Occipital lobe (tissue), 2 donors: ENCODE results near the gene MRAS. TPM values are rescaled to one million over a fixed set of nuclear protein-coding genes. Genes with fewer than 3 reads are reported as not detected.
A peak's percentile ranks its signal among the peaks of the same experiment; 100 is the strongest.

Experiments
- DNase-seq: peaks from one replicate; lab custom pipeline; 2025; lab: John Stamatoyannopoulos, UW
- total RNA-seq: library from RNA; depleted of rRNA; stranded (reverse); fragments of >200 nt; gene quantifications from one replicate; pipeline ENCODE4 v1.2.3, GENCODE V29; 2014

MRAS gene
- total RNA-seq, 1 donor from 2014 or later = 53.3 TPM

- no peak for DNase-seq
These were observed 7.9 kb upstream of the MRAS start for GRCh38 chr3:138340511-138340910.

- no peak for DNase-seq
These were observed 3.6 kb upstream of the MRAS start for GRCh38 chr3:138344754-138345153.

GRCh38 chr3:138348754-138349739 is 668 bp downstream of the MRAS start:
- no peak for DNase-seq

GRCh38 chr3:138349926-138350665 is 1.7 kb downstream of the MRAS start:
- DNase-seq = no peak

- DNase-seq = no peak
These were observed 2.8 kb downstream of the MRAS start for GRCh38 chr3:138351151-138351550.

GRCh38 chr3:138351916-138352550 is 3.7 kb downstream of the MRAS start:
- DNase-seq = no peak

GRCh38 chr3:138354376-138354775 is 6.0 kb downstream of the MRAS start:
- DNase-seq = no peak

- no peak for DNase-seq
These were observed 6.7 kb downstream of the MRAS start for GRCh38 chr3:138355071-138355470.

- no peak for DNase-seq
These were observed 8.5 kb downstream of the MRAS start for GRCh38 chr3:138356730-138357405.

GRCh38 chr3:138359148-138359918 is 11.0 kb downstream of the MRAS start:
- peak; percentile 12 for DNase-seq

GRCh38 chr3:138359919-138360868 is 11.8 kb downstream of the MRAS start:
- no peak for DNase-seq

- DNase-seq = no peak
These were observed 12.6 kb downstream of the MRAS start for GRCh38 chr3:138360869-138361525.

- no peak for DNase-seq
These were observed 13.2 kb downstream of the MRAS start for GRCh38 chr3:138361561-138361971.

GRCh38 chr3:138362538-138362937 is 14.2 kb downstream of the MRAS start:
- no peak for DNase-seq

GRCh38 chr3:138363322-138363721 is 14.9 kb downstream of the MRAS start:
- no peak for DNase-seq

GRCh38 chr3:138364356-138365252 is 16.2 kb downstream of the MRAS start:
- DNase-seq = no peak

- no peak for DNase-seq
These were observed 16.8 kb downstream of the MRAS start for GRCh38 chr3:138365253-138365555.
